WTC11 (cell line): ENCODE results near the gene KCTD18. TPM values are rescaled to one million over a fixed set of nuclear protein-coding genes. Genes with fewer than 3 reads are reported as not detected.

Experiments
- AR ChIP-seq: fragments of 250-450 bp; sonication (Bioruptor Pico); IDR thresholded peaks from 2 replicates; pipeline ENCODE4 v1.9.0; 2021; ENCODE audit warnings: mild to moderate bottlenecking
- ATF6 ChIP-seq: sonication (generic); formaldehyde crosslinking; IDR thresholded peaks from 2 replicates; pipeline ENCODE4 v1.8.1; 2023; ENCODE audit warnings: mild to moderate bottlenecking, missing genetic modification reagents
- GTF2I ChIP-seq: fragments of 250-450 bp; sonication (Bioruptor Pico); conservative IDR thresholded peaks from 2 replicates; pipeline ENCODE4 v1.4.0; 2021; ENCODE audit warnings: mild to moderate bottlenecking
- PRDM15 ChIP-seq: sonication (generic); formaldehyde crosslinking; IDR thresholded peaks from 2 replicates; pipeline ENCODE4 v1.8.0; 2022; ENCODE audit warnings: missing genetic modification reagents
- SMAD3 ChIP-seq: sonication (generic); formaldehyde crosslinking; IDR thresholded peaks from 2 replicates; pipeline ENCODE4 v1.8.0; 2022; ENCODE audit warnings: missing genetic modification reagents, mild to moderate bottlenecking, borderline replicate concordance
- TCF7 ChIP-seq: sonication (generic); formaldehyde crosslinking; IDR thresholded peaks from 2 replicates; pipeline ENCODE4 v1.8.0; 2022; ENCODE audit warnings: mild to moderate bottlenecking, low read depth, missing genetic modification reagents, moderate library complexity
- TEAD1 ChIP-seq: sonication (generic); formaldehyde crosslinking; IDR thresholded peaks from 2 replicates; pipeline ENCODE4 v1.8.0; 2022; ENCODE audit warnings: mild to moderate bottlenecking, missing genetic modification reagents
- ZNF232 ChIP-seq: sonication (generic); formaldehyde crosslinking; IDR thresholded peaks from 2 replicates; pipeline ENCODE4 v1.8.0; 2022; ENCODE audit warnings: mild to moderate bottlenecking, missing genetic modification reagents
- ZNF263 ChIP-seq: sonication (generic); formaldehyde crosslinking; IDR thresholded peaks from 2 replicates; pipeline ENCODE4 v1.8.1; 2022; ENCODE audit warnings: low read depth, mild to moderate bottlenecking, moderate library complexity, missing genetic modification reagents
- ZNF396 ChIP-seq: fragments of 250-450 bp; sonication (Bioruptor Pico); IDR thresholded peaks from 2 replicates; pipeline ENCODE4 v1.8.0; 2021; ENCODE audit warnings: mild to moderate bottlenecking, moderate library complexity, borderline replicate concordance
- ZNF532 ChIP-seq: fragments of 250-450 bp; sonication (Bioruptor Pico); IDR thresholded peaks from 2 replicates; pipeline ENCODE4 v1.9.0; 2021; ENCODE audit warnings: mild to moderate bottlenecking, borderline replicate concordance
- total RNA-seq: library from RNA; stranded (reverse); gene quantifications from 3 replicates; pipeline ENCODE4 v1.2.3, GENCODE V29; 2021
- TF ChIP-seq, protein P1 (sequence below): fragments of 250-450 bp; sonication (Bioruptor Pico); IDR thresholded peaks from 2 replicates; pipeline ENCODE4 v1.9.0; 2021; ENCODE audit warnings: moderate library complexity, mild to moderate bottlenecking, inconsistent platforms, borderline replicate concordance
- TF ChIP-seq, protein P2 (sequence below): sonication (generic); formaldehyde crosslinking; IDR thresholded peaks from 2 replicates; pipeline ENCODE4 v1.8.1; 2023; ENCODE audit warnings: mild to moderate bottlenecking, missing genetic modification reagents, moderate library complexity
- TF ChIP-seq, protein P3 (sequence below): sonication (generic); formaldehyde crosslinking; IDR thresholded peaks from 2 replicates; pipeline ENCODE4 v1.8.1; 2023; ENCODE audit warnings: mild to moderate bottlenecking, missing genetic modification reagents, borderline replicate concordance
- TF ChIP-seq, protein P4 (sequence below): sonication (generic); formaldehyde crosslinking; IDR thresholded peaks from 2 replicates; pipeline ENCODE4 v1.8.1; 2022; ENCODE audit warnings: low read depth, missing genetic modification reagents, borderline replicate concordance

Gene KCTD18
- total RNA-seq, 1 experiment from 2014 or later = 4.9 TPM

DNA sequence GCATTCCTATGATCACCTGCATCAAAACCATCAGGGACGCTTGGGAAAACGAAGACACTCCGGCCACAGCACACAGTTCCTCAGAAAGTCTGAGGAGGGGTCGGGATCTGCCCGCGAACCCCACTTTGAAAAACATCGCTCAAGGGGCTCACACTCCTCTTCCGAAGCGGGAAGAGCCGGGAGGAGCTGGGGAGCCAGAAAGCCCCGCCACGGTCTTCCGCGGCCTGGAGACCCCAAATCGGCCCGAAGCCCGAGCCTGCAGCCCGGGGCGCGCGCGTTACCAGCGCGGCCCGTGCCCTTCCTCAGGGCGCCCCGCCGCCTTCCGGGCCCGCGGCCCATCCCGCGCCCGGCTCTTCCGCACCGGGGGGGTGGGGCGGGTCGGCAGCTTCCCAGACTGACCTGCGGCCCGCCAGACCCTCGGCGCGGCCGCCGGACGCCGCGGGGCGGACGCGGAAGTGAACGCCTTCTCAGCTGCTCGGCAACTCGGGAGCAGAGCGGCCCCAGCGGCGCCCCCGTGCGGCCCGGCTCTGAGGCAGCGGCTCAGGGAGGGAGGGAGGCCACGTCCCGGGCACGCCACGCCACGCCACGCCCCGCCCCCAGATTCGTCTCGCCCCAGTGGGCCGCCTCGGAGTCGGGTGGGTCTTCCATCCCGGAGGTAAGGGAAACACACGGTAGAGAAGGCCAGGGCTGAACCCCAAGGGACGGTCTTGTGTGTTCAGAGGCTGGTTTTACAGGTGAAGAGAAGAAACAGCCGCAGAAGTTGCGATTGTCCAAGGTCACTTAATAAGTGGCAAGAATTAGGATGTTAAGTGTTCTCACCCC is at the start of gene KCTD18 (continued):
- TF ChIP-seq AR (CRISPR knock-in tag) (no peak), ATF6 (CRISPR knock-in tag) (no peak), ZNF232 (CRISPR knock-in tag) (no peak), ZNF263 (0 out of 2 replicates have a peak, but pooled peaks have one; percentile 29), GTF2I (no peak), PRDM15 (CRISPR knock-in tag) (no peak), SMAD3 (CRISPR knock-in tag) (peak; percentile 59; the same call in 1 of the 2 replicates), ZNF396 (no peak), ZNF532 (no peak), TEAD1 (no peak), TCF7 (CRISPR knock-in tag) (no peak)
- TF ChIP-seq, protein P1, sequence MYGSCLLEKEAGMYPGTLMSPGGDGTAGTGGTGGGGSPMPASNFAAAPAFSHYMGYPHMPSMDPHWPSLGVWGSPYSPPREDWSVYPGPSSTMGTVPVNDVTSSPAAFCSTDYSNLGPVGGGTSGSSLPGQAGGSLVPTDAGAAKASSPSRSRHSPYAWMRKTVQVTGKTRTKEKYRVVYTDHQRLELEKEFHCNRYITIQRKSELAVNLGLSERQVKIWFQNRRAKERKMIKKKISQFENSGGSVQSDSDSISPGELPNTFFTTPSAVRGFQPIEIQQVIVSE = no peak
- TF ChIP-seq, protein P2, sequence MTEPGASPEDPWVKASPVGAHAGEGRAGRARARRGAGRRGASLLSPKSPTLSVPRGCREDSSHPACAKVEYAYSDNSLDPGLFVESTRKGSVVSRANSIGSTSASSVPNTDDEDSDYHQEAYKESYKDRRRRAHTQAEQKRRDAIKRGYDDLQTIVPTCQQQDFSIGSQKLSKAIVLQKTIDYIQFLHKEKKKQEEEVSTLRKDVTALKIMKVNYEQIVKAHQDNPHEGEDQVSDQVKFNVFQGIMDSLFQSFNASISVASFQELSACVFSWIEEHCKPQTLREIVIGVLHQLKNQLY = peak; percentile 64; the same call in 1 of the 2 replicates
- TF ChIP-seq, protein P3, sequence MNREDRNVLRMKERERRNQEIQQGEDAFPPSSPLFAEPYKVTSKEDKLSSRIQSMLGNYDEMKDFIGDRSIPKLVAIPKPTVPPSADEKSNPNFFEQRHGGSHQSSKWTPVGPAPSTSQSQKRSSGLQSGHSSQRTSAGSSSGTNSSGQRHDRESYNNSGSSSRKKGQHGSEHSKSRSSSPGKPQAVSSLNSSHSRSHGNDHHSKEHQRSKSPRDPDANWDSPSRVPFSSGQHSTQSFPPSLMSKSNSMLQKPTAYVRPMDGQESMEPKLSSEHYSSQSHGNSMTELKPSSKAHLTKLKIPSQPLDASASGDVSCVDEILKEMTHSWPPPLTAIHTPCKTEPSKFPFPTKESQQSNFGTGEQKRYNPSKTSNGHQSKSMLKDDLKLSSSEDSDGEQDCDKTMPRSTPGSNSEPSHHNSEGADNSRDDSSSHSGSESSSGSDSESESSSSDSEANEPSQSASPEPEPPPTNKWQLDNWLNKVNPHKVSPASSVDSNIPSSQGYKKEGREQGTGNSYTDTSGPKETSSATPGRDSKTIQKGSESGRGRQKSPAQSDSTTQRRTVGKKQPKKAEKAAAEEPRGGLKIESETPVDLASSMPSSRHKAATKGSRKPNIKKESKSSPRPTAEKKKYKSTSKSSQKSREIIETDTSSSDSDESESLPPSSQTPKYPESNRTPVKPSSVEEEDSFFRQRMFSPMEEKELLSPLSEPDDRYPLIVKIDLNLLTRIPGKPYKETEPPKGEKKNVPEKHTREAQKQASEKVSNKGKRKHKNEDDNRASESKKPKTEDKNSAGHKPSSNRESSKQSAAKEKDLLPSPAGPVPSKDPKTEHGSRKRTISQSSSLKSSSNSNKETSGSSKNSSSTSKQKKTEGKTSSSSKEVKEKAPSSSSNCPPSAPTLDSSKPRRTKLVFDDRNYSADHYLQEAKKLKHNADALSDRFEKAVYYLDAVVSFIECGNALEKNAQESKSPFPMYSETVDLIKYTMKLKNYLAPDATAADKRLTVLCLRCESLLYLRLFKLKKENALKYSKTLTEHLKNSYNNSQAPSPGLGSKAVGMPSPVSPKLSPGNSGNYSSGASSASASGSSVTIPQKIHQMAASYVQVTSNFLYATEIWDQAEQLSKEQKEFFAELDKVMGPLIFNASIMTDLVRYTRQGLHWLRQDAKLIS (CRISPR knock-in tag) = no peak; the same call in 1 of the 2 replicates
- TF ChIP-seq, protein P4, sequence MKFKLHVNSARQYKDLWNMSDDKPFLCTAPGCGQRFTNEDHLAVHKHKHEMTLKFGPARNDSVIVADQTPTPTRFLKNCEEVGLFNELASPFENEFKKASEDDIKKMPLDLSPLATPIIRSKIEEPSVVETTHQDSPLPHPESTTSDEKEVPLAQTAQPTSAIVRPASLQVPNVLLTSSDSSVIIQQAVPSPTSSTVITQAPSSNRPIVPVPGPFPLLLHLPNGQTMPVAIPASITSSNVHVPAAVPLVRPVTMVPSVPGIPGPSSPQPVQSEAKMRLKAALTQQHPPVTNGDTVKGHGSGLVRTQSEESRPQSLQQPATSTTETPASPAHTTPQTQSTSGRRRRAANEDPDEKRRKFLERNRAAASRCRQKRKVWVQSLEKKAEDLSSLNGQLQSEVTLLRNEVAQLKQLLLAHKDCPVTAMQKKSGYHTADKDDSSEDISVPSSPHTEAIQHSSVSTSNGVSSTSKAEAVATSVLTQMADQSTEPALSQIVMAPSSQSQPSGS (CRISPR knock-in tag) = no peak
